SH-SY5Y (cell line): Measurements from ENCODE around the gene PRR19.

Source experiments
- GATA2 ChIP-seq: IDR thresholded peaks from 2 replicates; pipeline ENCODE4 v1.6.1; 2011; ENCODE audit warnings: mild to moderate bottlenecking, low read depth, low read length
- GATA3 ChIP-seq: IDR thresholded peaks from 2 replicates; pipeline ENCODE4 v1.6.1; 2011; ENCODE audit warnings: low read depth, mild to moderate bottlenecking, low read length, moderate library complexity

The PRR19 gene

GRCh38 chr19:42351079-42351735 is 49.3 kb downstream of the PRR19 start:
- TF ChIP-seq GATA3 (no peak), GATA2 (no peak)

- TF ChIP-seq GATA2: no peak
- no peak for TF ChIP-seq GATA3
These were observed 50.6 kb downstream of the PRR19 start for GRCh38 chr19:42352301-42353259.

- no peak for TF ChIP-seq GATA3
- no peak for TF ChIP-seq GATA2
These were observed 51.5 kb downstream of the PRR19 start for GRCh38 chr19:42353341-42354015.

- no peak for TF ChIP-seq GATA3
- TF ChIP-seq GATA2: no peak
These were observed 54.0 kb downstream of the PRR19 start for GRCh38 chr19:42355896-42356295.

- no peak for TF ChIP-seq GATA2
- no peak for TF ChIP-seq GATA3
These were observed 54.8 kb downstream of the PRR19 start for GRCh38 chr19:42356686-42357085.

- no peak for TF ChIP-seq GATA3
- TF ChIP-seq GATA2: no peak
These were observed 55.4 kb downstream of the PRR19 start for GRCh38 chr19:42357290-42357689.
